GM21737 (cell line): ENCODE data around the gene PCGF3.
"Not testable (repeated sequence)": the region's sequence is repeated elsewhere in the genome, so short reads cannot be mapped to it uniquely, and the experiment has no call there.

ENCODE experiments used
- ATAC-seq: cut with Tn5 transposase; IDR thresholded peaks from one replicate; pipeline ENCODE4 v1.9.1; 2021; ENCODE audit warnings: mild to moderate bottlenecking, moderate library complexity; ENCODE audit not compliant: unreplicated experiment

The PCGF3 gene

DNA sequence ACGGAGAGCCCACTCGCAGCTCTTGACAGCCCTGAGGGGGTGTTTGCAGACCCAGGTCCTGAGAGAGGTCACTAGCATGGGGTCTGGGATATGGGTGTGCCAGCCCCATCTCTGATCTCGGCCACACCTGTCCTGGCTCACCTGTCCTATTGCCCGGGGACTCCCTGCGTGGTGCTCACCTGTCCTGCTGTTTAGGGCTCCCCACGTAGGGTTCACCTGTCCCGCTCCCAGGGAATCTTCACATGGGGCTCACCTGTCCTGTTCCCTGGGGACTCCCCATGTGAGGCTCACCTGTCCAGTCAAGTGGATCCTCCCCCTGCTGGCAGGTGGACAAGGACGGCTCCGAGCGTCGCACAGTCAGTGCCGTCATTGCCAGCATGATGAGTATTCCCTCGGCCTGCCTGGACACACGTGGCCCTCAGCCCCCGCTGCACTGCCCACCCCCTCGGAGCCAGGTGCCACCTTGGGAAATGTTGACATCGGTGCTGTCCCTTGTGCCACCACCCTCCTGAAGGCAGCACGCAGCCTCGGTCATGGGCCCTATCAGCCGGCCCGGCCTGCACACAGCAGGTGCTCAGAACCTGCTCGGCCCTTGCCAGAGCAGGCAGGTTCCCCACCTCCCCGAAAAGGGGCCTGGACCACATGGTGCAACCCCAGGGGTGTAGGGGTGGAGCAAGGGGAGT lies 23.0 kb upstream of the PCGF3 start:
- no peak for ATAC-seq

DNA sequence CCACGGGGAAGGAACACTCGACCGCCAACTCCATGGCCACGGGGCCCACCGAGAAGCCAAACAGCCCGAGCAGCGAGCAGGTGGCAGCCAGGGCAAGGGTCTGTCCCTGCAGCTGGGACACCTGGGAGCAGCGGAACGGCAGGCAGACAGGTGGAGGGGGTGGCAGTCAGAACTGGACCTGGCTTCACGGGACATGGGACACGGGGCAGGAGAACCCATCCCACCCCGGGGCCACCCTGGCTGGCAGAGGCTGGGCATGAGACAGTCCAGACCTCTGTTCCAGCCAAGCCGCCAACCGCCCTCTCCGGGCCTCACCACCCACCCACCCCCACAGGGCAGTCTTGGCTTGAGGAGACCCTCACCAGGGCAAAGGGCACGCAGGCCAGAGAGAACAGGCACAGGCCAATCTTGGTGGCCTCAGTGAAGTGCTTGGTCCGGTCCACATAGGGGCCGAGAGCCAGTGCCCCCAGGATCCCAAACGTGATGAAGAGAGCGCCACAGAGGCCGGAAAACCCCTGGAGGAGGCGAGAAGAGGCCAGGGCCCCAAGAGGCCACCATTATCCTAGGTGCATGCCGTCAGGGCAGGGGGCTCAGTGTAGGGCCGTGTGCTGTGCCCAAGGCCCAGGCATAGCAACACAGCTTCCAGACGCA lies 22.3 kb upstream of the PCGF3 start:
- no peak for ATAC-seq

DNA sequence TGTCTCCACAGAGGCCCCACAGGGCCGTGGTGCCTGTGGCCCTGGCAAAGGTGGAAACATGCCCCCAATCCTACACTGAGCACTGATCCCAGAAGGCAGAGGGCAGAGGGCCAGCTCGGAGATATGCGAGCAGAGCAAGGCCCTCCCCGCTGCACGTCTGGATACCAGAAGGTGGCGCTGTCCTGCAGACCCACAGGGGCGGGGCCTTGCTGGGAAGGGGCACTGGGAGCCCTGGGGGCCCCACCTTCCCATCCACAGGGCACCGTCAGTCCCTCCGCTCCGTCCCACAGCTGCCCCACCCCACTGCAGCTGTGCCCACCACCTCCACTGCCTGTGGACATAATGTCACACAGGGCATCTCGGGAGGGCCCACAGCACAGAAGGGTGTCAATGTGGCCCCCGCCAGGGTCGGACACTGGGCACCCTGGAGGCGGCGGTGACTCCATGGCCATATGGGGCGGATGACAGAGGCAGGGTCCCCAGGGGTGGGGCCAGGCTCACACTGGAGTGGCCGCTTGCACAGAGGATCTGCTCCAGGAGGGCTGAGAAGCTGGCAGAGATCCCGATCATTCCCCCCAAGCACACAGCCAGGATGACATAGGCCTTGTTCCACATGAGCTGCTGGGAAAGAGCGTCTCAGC lies 21.5 kb upstream of the PCGF3 start:
- no peak for ATAC-seq

DNA sequence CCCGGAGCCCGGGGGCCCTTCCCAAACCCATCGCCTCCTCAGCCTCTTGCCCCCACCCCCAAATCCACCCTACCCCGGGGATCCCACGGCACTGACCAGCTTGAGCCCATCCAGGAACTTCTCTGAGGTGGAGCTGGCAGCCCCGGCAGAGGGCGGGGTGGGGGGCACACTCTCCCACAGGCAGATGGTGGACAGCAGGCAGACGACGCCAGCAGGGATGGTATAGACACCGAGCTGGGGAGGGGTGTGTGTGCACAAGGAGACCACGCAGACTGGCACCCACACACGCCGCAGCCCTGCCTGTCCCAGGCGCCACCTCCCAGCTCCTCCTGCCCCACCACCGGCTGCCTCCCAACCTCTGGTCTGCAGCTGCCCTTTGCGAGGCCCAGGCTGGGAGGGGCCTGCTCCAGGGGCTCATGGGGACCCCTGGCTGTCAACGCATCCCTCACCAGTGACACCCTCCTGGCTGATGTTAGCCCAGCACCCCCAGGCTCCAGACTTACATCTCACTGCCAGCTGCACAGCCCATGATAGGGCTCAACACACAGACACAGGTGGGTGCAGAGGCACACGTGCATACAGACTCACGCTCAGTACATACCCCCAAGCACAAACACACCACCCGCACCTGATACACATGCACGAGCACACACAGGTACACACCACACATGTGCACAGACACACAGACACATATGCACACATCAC lies 20.9 kb upstream of the PCGF3 start:
- ATAC-seq, result no peak

DNA sequence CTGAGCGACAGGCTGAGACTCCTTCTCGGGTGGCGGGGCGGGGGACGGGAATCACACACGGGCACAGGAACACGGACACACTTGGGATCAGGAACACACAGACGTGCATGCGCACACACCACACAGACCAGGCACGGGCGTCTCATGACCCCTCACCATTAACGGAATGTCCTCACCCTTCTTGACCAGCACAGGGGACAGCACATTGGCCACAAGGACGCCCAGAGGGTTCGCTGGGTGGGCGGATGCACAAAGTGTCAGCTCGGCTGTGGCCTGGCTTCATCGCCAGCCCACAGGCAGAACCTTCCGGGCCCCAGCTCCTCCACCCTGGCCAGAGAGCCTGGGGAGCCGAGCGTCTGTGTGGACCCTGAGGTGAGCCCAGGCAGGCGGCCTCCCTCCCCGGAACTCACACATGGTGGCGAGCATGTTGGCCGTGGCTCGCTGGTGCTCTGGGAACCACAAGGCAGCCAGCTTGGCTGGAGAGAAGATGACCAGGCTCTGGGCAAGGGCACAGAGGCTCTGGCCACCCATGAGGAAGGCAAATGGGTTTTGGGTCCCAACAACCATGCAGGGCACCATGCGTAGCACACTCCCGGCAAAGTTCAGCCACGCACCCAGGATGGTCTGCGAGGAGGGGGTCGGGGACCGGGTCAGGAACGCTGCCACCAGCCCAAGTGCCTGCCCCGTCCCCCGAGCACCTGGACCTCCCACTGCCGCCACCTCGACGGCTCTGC lies 19.8 kb upstream of the PCGF3 start:
- no peak for ATAC-seq

DNA sequence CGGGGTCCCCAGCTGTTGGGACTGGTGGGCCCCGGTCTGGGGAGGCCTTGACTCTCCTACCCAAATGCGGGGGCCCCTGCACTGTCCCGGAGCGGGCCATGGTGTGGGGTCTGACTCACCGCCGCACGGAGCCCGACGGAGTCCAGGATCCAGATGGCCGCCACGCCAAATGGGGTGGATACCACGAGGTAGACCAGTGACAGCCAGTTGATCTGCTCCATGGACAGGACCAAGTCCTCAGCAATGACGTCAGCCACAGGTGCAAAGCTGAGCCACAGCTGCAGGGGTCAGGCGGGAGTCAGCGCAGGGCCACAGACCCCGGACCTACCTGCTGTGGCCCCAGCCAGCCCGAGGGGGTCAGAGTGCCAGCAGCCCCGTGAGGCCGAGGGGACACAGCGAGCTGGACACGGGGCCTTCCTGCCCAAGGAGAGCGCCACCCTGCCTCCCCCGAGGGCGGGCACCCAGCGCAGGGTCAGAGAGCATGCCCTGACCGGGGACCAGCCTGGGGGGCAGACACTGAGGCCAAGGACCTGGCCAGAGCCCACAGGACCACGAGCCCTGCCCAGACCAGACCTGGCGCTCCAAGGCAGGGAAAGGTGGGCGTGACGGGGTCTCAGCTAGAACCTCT lies 19.1 kb upstream of the PCGF3 start:
- ATAC-seq, result no peak

DNA sequence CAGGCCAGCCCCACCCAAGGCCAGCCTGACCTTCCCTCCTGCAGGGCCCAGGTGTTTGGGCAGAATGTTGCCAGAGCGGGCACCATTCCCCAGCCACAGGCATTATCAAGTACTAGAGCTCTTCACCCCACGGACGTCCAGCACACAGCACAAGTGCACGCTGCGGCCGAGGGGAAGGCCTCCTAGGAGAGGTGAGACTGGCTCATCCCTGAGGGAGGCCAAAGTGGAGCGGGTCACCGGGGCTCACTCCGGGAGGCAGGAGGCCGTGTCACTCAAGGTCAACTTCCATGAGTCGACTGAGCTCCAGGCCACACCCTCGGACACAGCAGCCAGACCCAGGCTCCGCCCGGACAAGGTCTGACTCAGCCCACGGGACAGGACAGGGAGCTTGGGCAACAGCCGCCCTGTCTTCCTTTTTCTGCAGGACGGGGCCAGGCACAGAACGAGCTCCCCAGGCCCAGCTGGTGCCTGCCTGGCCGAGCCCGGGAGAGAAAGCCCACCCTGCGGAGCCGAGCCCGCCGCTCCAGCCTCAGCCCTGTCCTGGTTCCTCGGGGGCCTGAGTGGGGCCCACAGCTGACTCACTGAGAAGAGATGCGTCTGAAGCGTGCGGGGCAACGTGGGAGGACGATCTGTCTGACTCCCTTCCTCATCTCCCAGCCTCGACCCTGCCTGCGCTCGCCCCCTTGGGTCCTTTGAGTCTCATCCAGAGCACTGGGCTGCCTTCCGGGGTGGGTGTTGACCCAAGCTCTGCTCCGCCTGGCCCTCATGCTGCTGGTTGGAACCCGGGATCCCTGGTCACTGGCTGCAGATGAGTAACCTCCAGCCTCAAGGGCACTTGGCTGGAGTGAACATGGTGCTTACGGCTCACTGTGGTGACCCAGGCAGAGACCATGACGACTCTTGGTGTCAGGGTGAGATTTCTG lies 18.3 kb upstream of the PCGF3 start:
- no peak for ATAC-seq

DNA sequence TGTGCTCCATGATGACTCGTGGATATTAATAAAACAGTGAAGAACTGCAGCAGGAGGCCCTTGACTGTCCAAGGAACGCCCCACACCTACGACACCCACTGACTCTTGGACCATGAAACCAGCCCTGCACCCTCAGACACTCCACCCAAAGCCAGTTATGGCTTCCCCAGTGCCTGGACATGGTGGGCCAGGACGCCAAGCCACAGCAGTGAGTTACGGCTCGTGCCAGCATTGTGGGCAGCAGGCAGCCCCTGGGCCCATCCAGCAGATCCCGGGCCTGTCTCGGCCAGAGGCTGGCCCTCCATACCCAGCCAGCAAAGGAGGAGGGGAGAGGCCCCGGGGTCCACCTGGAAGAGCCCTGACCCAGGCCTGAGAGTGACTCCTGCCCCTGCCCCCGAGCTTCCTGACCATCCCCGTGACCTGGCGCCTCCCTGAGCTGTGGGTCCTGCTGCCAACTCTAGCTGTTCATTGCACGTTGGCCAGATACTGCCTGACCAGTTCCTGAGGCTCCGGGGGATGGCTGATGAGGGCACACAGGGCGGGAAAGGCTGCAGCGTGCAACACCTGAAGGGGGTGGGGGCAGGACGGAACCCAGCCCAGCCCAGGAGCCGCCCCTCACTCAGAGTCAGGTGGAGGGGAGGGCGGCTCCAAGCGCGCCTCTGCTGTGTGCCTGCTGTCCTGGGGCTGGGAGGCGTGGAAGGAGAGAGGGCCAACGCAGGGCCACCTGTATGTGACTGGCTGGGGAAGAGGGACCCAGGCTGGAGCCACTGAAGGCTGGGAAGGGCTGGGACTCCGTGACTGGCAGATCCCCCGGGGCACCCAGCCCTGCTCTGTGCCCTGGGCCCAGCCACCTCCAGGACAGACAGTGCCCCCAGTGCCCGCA lies 17.4 kb upstream of the PCGF3 start:
- no peak for ATAC-seq

DNA sequence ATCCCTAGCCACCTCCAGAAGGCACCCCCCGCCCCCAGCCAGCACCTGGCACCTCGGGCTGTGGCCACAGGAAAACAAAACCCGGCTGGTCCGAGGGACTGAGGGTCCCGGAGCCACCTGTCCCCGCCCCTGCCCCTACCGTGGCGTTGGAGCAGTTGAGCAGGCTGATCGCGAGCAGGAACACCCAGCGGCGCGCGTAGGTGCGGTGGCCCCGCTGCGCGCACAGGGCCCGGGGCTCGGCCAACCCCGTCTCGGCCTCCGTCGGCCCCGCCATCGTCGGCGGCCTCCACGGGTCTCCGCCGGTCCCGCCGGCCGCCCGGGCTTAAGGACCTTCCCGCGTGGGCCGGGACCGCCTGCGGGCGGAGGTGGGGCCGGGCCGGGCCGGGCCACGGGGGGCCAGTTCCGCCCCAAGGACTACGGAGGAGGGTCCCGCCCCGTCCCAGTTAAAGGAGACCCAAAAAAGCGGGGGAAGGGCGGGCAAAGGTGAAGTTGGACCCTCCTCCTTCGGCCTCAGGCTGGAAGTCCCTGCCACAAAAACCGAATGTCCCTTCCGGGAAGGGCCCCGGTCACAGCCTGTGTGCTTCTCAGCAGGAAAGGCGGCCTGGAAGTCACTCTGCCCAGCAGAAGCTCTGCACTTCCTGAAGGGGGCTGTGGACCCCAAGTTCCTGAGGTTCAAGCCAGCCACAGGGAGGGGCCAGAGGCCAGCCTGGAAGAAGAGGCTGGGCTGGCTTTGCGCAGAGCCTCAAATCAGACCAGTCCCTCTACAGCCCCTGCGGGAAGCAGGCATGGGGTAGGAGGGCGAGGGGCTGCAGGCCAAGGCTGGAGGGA lies 16.6 kb upstream of the PCGF3 start, which contains the start of gene SLC49A3:
SLC49A3 (minus strand) TSS at position 298 of the 828 bp plus-strand sequence; CDS start at position 274, 24 bp downstream.
- ATAC-seq, result no peak

DNA sequence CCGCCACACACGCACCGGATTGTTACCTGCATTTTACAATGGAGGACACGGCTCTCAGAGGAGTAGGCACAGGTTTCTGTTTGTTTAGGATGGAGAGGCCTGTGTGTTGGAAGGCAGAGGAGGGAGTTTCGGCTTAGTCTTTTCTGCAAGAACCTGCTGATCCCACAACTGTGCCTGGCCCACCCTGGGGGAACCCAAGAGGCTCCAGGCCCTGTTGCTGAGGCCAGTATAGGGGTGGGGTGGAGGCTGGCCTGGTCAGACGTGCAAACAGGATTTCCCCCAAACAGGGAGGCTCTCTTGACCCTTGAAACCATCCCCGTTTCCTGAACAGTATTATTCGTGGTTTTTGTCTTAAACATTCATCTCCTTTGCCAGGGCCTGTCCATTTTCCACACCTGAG lies 15.9 kb upstream of the PCGF3 start:
- no peak for ATAC-seq

DNA sequence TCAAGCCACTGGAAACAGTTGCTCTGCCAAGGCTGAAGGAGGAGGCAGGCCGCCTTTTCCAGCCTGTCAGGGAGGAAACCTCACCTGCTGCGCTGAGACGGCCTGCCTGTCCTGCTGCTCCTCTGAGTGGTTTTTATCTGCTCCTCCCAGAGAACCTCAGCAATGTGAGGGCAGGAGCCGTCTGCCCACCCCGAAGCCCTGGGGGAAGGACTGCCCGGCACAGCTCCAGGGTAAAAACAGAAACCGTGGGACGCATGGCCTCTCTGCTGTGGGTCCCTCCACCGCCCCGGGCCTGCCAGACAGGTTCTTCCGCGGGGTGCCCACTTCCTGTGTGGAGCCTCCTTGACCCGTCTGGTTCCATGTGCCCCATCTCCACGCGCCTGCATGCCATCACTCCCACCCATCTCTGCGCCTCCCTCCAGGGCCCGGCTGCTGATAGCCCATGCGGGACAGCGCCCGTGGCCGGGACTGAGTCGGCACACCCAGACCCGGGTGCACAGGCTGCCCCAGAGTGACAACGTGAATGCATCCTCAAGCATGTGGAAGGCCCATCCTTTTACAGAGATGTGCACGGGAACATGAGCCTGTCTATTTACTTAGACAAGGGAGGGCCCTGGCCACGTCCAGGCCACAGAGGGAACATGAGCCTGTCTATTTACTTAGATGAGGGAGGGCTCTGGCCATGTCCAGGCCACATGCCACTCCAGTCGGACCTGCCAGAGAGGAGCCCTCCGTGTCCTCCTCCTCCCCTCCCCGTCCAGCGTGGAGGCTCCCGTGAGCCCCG lies 12.7 kb upstream of the PCGF3 start:
- no peak for ATAC-seq

DNA sequence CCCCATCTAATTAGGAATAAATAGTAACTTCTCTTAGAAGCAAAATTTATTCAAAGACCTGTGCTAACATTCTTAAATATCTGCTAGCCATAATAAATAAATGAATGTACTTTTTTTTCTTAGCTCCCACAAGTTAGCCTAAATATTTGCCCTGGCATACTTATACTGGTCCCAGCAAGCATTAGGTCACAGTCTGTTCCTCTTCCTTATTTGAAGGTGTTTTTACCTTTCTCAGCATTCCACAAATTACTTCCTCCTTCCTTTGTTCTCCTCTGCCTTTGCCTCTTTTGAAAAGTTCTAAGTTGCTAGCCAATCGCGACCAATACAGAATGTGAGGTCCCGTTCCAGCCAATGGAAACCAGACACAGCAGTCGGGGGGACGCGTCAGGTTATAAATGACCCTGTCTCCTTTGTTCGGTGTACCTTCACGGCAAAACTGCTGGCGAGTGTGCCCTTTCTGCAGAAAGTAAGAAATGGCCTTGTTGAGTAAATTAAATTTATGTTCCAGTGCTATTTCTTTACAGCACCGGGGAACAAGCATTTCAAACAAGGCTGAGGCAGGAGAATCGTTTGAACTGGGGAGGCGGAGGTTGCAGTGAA lies 11.2 kb upstream of the PCGF3 start:
- ATAC-seq, result not testable (repeated sequence)

DNA sequence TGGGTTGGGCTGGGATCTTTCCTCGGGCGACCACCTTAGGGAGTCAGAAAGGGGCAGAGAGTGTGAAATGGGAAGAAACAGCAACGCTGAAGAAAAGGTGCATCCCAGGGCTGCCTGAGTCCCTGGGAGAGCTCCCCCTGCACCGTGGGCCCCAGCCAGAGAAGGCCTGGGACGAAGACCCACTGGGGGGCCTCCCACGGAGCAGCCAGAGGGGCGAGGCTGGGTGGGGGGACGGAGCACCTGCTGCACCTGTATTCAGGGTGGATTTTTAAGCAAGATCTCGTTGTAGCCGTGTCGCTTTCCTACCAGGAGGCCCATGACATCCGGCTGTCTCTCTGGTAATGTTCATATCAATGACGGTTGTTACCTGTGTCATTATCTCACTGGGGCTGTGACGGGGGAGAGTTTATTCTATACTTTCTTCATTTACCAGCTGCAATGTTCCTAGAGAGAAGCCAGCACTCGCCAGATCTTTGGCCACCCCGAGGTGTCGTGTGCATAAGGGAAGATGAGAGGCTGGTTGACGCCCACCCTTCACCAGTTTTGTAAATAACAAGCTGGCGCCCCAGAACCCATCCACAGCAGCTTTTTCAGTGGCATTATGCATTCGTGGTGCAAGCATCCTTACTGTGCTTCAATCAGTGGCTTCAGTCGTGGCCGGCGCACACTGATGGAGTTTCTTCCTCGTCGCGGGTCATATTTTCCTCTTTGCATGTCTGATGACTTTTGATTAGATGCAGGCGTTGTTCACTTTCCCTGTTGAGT lies 5.6 kb upstream of the PCGF3 start:
- no peak for ATAC-seq

DNA sequence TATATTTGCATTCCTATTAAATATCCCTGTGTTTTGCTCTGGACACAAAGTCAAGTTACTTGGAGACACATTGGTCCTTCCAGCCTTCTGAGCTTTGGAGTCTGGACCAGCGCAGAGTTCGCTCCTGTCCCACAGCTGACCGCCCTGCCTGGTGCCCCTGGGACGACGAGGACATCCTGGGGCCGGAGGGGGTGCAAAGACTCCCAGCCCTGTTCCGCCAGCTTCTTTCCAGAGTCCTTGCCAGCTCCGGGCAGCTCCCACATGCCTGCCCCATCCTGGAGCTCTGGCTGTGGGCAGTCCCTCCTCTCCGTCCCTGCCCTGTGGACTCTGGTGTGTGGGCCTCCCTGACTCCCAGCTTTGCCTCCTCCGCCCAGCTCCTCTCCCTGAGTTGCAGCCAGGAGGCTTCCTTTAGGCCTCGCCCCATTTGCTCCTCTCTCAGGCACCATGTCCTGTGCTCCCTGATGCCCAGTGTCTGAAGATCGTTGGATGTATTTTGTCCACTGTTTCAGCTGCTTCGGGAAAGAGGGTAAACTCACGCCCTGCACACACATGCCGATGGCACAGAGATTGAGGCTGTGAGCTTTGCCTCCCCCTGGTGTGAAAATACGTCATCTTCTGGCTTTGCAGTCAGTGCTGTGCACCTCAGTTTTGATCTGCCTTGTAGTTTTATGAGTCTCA lies 4.9 kb upstream of the PCGF3 start:
- ATAC-seq, result no peak

DNA sequence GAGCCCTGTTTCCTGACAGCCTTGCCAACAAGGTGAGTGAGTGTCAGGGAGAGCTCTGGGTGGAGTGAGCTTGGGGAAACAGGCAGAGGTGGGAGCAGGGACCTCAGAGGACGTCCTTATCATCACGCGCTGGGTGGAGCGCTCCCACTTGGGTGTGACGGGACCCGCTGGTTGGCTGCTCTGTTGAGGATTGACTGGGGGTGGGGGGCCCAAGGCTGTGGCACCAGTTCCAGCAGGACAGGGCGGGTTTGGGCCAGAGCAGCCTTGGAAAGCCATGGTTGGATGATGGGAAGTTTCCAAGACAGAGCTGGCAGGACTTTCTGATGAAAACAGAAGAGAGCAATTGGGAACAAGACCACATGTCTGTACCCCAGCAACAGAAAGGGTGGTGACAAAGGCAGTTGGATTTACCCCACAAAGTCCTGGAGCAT lies 3.0 kb upstream of the PCGF3 start:
- no peak for ATAC-seq
